HG03039 (cell line): ENCODE measurements around the gene PDE3B.

Source experiments
- ATAC-seq: cut with Tn5 transposase; IDR thresholded peaks from one replicate; pipeline ENCODE4 v1.9.1; 2021; ENCODE audit warnings: mild to moderate bottlenecking, moderate library complexity; ENCODE audit not compliant: unreplicated experiment

The PDE3B gene

GRCh38 chr11:14908214-14908880 lies 264.7 kb downstream of the PDE3B start:
- ATAC-seq, result no peak

- no peak for ATAC-seq
These were observed 270.9 kb downstream of the PDE3B start for GRCh38 chr11:14914536-14914935.

GRCh38 chr11:14916403-14916802 lies 272.8 kb downstream of the PDE3B start:
- ATAC-seq, result no peak
